Measurements from ENCODE around the gene CREBRF. TPM values are rescaled to one million over a fixed set of nuclear protein-coding genes. Genes with fewer than 3 reads are reported as not detected.

CREBRF gene
- total and polyA plus RNA-seq, 2 donors (not counting 1 experiment from before 2014, with no cell fraction given) = 29.7 to 89.7 TPM

GRCh38 chr5:173101245-173101644, 45.1 kb downstream of the CREBRF start:
- H2AFZ ChIP-seq (ENCODE audit: insufficient read depth, low read depth, low read length, poor library complexity, severe bottlenecking) = no peak overlapping the region
- no peaks in the 10 kb centered on the region for H3K4me1 ChIP-seq (ENCODE audit: control insufficient read depth in 2 of 2, insufficient read depth in 2 of 2, low read length in 2 of 2)
- ChIA-PET POLR2A (no interaction called here), CTCF (interaction anchor here (0.6 kb wide), 1 partner anchor 1185 kb away, joined by 3 read pairs; no protein-coding TSS in a partner anchor)
- H4K20me1 ChIP-seq (ENCODE audit: control insufficient read depth, insufficient read depth, low read length, poor library complexity, severe bottlenecking) = peaks cover 86% of the 10 kb centered on the region
- peaks cover 85% of the 10 kb centered on the region for H3K79me2 ChIP-seq (ENCODE audit: control insufficient read depth, insufficient read depth, low read length)
- H3K4me2 ChIP-seq (replicated peaks; ENCODE audit: low read depth, low read length, poor library complexity, severe bottlenecking) = no peak overlapping the region
- Mint-ChIP-seq H3K27ac (no peak overlapping the region), H3K4me3 (no peak overlapping the region), H3K27me3 (no peaks in the 10 kb centered on the region), H3K4me1 (peaks cover 40% of the 10 kb centered on the region), H3K9me3 (ENCODE audit: insufficient read depth) (peaks cover 3% of the 10 kb centered on the region)
- peaks cover 3 to 22% (median 15%) of the 10 kb centered on the region in 3 donors for H3K9me3 ChIP-seq (ENCODE audit: control extremely low read depth in 1 of 3, control insufficient read depth in 2 of 3, insufficient read depth in 1 of 3, low read length in 2 of 3)
- WGBS (ENCODE audit: insufficient coverage) = no CpG with 5 or more reads among the region's 2 CpGs
- DNase-seq = no peak
- no peaks in the 10 kb centered on the region for H3K27me3 ChIP-seq (replicated peaks in 1 of 4; ENCODE audit: control extremely low read depth in 1 of 4, control insufficient read depth in 3 of 4, insufficient read depth in 4 of 4, low read length in 3 of 4)
- H3K9ac ChIP-seq (ENCODE audit: low read length) = no peak overlapping the region
- TF ChIP-seq EZH2 (IDR thresholded peaks at IDR 0.05; ENCODE audit: borderline replicate concordance, insufficient read depth, low read depth, low read length, poor library complexity, severe bottlenecking) = no peak
- TF ChIP-seq, protein P1, sequence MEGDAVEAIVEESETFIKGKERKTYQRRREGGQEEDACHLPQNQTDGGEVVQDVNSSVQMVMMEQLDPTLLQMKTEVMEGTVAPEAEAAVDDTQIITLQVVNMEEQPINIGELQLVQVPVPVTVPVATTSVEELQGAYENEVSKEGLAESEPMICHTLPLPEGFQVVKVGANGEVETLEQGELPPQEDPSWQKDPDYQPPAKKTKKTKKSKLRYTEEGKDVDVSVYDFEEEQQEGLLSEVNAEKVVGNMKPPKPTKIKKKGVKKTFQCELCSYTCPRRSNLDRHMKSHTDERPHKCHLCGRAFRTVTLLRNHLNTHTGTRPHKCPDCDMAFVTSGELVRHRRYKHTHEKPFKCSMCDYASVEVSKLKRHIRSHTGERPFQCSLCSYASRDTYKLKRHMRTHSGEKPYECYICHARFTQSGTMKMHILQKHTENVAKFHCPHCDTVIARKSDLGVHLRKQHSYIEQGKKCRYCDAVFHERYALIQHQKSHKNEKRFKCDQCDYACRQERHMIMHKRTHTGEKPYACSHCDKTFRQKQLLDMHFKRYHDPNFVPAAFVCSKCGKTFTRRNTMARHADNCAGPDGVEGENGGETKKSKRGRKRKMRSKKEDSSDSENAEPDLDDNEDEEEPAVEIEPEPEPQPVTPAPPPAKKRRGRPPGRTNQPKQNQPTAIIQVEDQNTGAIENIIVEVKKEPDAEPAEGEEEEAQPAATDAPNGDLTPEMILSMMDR (IDR thresholded peaks at IDR 0.05) = no peak
- no peak overlapping the region for H3K4me3 ChIP-seq (ENCODE audit: control extremely low read depth in 1 of 5, extremely low read depth in 1 of 5, insufficient read depth in 1 of 5, low read depth in 2 of 5, low read length in 4 of 5)
- no peak overlapping the region for H3K27ac ChIP-seq (ENCODE audit: low read length in 2 of 2)
- no peak for ATAC-seq (ENCODE audit: low read depth)
- peaks cover 7 to 23% of the 10 kb centered on the region in 2 experiments for H3K36me3 ChIP-seq (replicated peaks in 1 of 2; ENCODE audit: control extremely low read depth in 1 of 2, control insufficient read depth in 1 of 2, extremely low read depth in 1 of 2, insufficient read depth in 2 of 2, low read length in 1 of 2)
- intact Hi-C loops (cut with micrococcal nuclease) = no loop called here

DNA sequence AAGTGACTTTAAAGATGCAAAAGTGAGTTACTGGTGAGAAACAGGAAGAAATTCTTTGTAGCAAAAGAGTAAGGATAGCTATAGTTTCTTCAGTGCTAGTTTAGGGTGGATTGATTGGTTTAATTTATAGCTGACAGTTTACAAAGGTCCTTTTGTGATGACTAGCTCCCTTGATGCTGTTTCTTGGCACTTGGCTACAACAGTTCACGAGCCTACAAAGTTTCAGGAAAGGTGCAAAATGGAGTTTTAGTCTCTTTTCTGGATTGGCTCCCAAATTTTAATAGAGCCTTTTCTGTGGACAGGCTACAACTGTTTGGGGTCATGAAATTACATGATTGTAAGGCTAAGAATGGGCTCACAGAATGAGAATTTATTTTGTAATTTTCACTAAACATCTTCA, 47.3 kb downstream of the CREBRF start:
- no peak overlapping the region for H3K4me3 Mint-ChIP-seq
- CTCF ChIA-PET = no interaction called here

More for the DNA sequence above, 47.3 kb downstream of the CREBRF start:
- H3K4me2 ChIP-seq (replicated peaks; ENCODE audit: low read depth, low read length, poor library complexity, severe bottlenecking) = no peak overlapping the region
- Mint-ChIP-seq H3K4me1 (peaks cover 23% of the 10 kb centered on the region), H3K9me3 (ENCODE audit: insufficient read depth) (peaks cover 3% of the 10 kb centered on the region), H3K27ac (no peak overlapping the region), H3K27me3 (no peaks in the 10 kb centered on the region)
- ATAC-seq (ENCODE audit: low read depth) (no peak), DNase-seq (no peak)
- H3K27me3 ChIP-seq (replicated peaks in 1 of 4; ENCODE audit: control extremely low read depth in 1 of 4, control insufficient read depth in 3 of 4, insufficient read depth in 4 of 4, low read length in 3 of 4) = no peaks in the 10 kb centered on the region
- H3K4me3 ChIP-seq (ENCODE audit: control extremely low read depth in 1 of 5, extremely low read depth in 1 of 5, insufficient read depth in 1 of 5, low read depth in 2 of 5, low read length in 4 of 5) = no peak overlapping the region
- H4K20me1 ChIP-seq (ENCODE audit: control insufficient read depth, insufficient read depth, low read length, poor library complexity, severe bottlenecking) = peaks cover 80% of the 10 kb centered on the region
- H3K9me3 ChIP-seq (ENCODE audit: control extremely low read depth in 1 of 3, control insufficient read depth in 2 of 3, insufficient read depth in 1 of 3, low read length in 2 of 3) = peaks cover 3 to 22% (median 15%) of the 10 kb centered on the region in 3 donors
- peaks cover 7 to 25% of the 10 kb centered on the region in 2 experiments for H3K36me3 ChIP-seq (replicated peaks in 1 of 2; ENCODE audit: control extremely low read depth in 1 of 2, control insufficient read depth in 1 of 2, extremely low read depth in 1 of 2, insufficient read depth in 2 of 2, low read length in 1 of 2)
- H2AFZ ChIP-seq (ENCODE audit: insufficient read depth, low read depth, low read length, poor library complexity, severe bottlenecking) = no peak overlapping the region
- intact Hi-C loops (cut with micrococcal nuclease) = no loop called here
- no peak overlapping the region for H3K9ac ChIP-seq (ENCODE audit: low read length)
- no peak for TF ChIP-seq EZH2 (IDR thresholded peaks at IDR 0.05; ENCODE audit: borderline replicate concordance, insufficient read depth, low read depth, low read length, poor library complexity, severe bottlenecking)
- TF ChIP-seq, protein P1 (IDR thresholded peaks at IDR 0.05) = no peak
- H3K4me1 ChIP-seq (ENCODE audit: control insufficient read depth in 2 of 2, insufficient read depth in 2 of 2, low read length in 2 of 2) = no peaks in the 10 kb centered on the region
- no peak overlapping the region for H3K27ac ChIP-seq (ENCODE audit: low read length in 2 of 2)
- 100% methylated on average over 1 of the region's 1 CpG for WGBS (ENCODE audit: insufficient coverage)
- POLR2A ChIA-PET = no interaction called here
- H3K79me2 ChIP-seq (ENCODE audit: control insufficient read depth, insufficient read depth, low read length) = peaks cover 73% of the 10 kb centered on the region

Measured in B cell (primary cell).